ENCODE measurements around the gene CHST8. TPM values are rescaled to one million over a fixed set of nuclear protein-coding genes. Genes with fewer than 3 reads are reported as not detected.

Gene CHST8
- total and polyA plus RNA-seq, 8 donors, result 0.23 to 25.5 TPM; not detected in 6

- peaks cover 12 to 56% (median 40%) of the 10 kb centered on the region in 4 donors for H3K4me1 ChIP-seq
- intact Hi-C loops (cut with DNase I; ENCODE audit: low total_unique reads), result no loop called here
- H3K4me3 ChIP-seq, result no peak overlapping the region
- TF ChIP-seq EP300 (IDR thresholded peaks at IDR 0.05) (no peak), CTCF (IDR thresholded peaks at IDR 0.05) (no peak), POLR2A (IDR thresholded peaks at IDR 0.05) (no peak), POLR2AphosphoS5 (IDR thresholded peaks at IDR 0.05) (no peak)
- no peak for DNase-seq
- peaks cover 16 to 90% (median 66%) of the 10 kb centered on the region in 4 donors for H3K36me3 ChIP-seq
- H3K27me3 ChIP-seq, result no peaks in the 10 kb centered on the region
- WGBS, 5 donors, result 67 to 79% (median 78%) methylated on average over 5 to 9 of the region's 9 CpGs
- H3K9me3 ChIP-seq, result no peaks in the 10 kb centered on the region
- H3K27ac ChIP-seq, result peak overlapping the region in 2 of 5 donors; percentile 7 to 86
These were observed 184.2 kb downstream of the CHST8 start for GRCh38 chr19:33805840-33806433.

- H3K9me3 ChIP-seq, result no peaks in the 10 kb centered on the region
- peaks cover 21 to 90% (median 66%) of the 10 kb centered on the region in 4 donors for H3K36me3 ChIP-seq
- WGBS, 5 donors, result 52 to 73% (median 65%) methylated on average over 7 to 8 of the region's 8 CpGs
- H3K4me3 ChIP-seq, result no peak overlapping the region
- peak in 1 of 2 donors; percentile 62 for DNase-seq
- no peaks in the 10 kb centered on the region for H3K27me3 ChIP-seq
- H3K27ac ChIP-seq, result peak overlapping the region in 4 of 5 donors; percentile 2 to 86 (median 7)
- intact Hi-C loops (cut with DNase I; ENCODE audit: low total_unique reads), result no loop called here
- peaks cover 12 to 54% (median 38%) of the 10 kb centered on the region in 4 donors for H3K4me1 ChIP-seq
- TF ChIP-seq CTCF (IDR thresholded peaks at IDR 0.05) (no peak), POLR2A (IDR thresholded peaks at IDR 0.05) (no peak), POLR2AphosphoS5 (IDR thresholded peaks at IDR 0.05) (peak in 1 of 3 donors; percentile 12), EP300 (IDR thresholded peaks at IDR 0.05) (no peak)
These were observed 184.7 kb downstream of the CHST8 start for GRCh38 chr19:33806434-33806881.

- Histone ChIP-seq H3K4me3 (no peak overlapping the region), H3K9me3 (no peaks in the 10 kb centered on the region), H3K36me3 (peaks cover 33 to 90% (median 69%) of the 10 kb centered on the region in 4 donors), H3K27ac (peak overlapping the region in 1 of 5 donors; percentile 7), H3K27me3 (no peaks in the 10 kb centered on the region), H3K4me1 (peaks cover 12 to 35% (median 29%) of the 10 kb centered on the region in 4 donors)
- intact Hi-C loops (cut with DNase I; ENCODE audit: low total_unique reads), result no loop called here
- no peak for DNase-seq
- 63 to 100% (median 84%) methylated on average over 1 of the region's 1 CpG for WGBS, 5 donors
- no peak for TF ChIP-seq CTCF (IDR thresholded peaks at IDR 0.05)
- no peak for TF ChIP-seq POLR2A (IDR thresholded peaks at IDR 0.05)
- TF ChIP-seq EP300 (IDR thresholded peaks at IDR 0.05), result no peak
- no peak for TF ChIP-seq POLR2AphosphoS5 (IDR thresholded peaks at IDR 0.05)
These were observed 186.6 kb downstream of the CHST8 start for GRCh38 chr19:33808399-33808798.

GRCh38 chr19:33809960-33810359, 188.2 kb downstream of the CHST8 start:
- peaks cover 0 to 27% (median 21%) of the 10 kb centered on the region in 4 donors for H3K4me1 ChIP-seq
- H3K9me3 ChIP-seq, result no peaks in the 10 kb centered on the region

More at GRCh38 chr19:33809960-33810359, 188.2 kb downstream of the CHST8 start:
- 81 to 91% (median 84%) methylated on average over 6 of the region's 6 CpGs for WGBS, 5 donors
- intact Hi-C loops (cut with DNase I; ENCODE audit: low total_unique reads), result no loop called here
- Histone ChIP-seq H3K27ac (no peak overlapping the region), H3K4me3 (no peak overlapping the region), H3K36me3 (peaks cover 33 to 90% (median 75%) of the 10 kb centered on the region in 4 donors), H3K27me3 (no peaks in the 10 kb centered on the region)
- TF ChIP-seq POLR2A (IDR thresholded peaks at IDR 0.05) (no peak), POLR2AphosphoS5 (IDR thresholded peaks at IDR 0.05) (no peak), CTCF (IDR thresholded peaks at IDR 0.05) (no peak), EP300 (IDR thresholded peaks at IDR 0.05) (no peak)
- no peak for DNase-seq
